Activated CD4-positive, alpha-beta T cell treated with anti-CD3 and anti-CD28 coated beads, Interleukin-2, Interleukin-4, amounts not matched to agents 100 ng/mL and 50 ng/mL, durations not matched to agents 16 hours and 8 hours (primary cell): Measurements from ENCODE around the gene GOLGA6A.
A peak's percentile ranks its signal among the peaks of the same experiment; 100 is the strongest.
"Not testable (repeated sequence)": the region's sequence is repeated elsewhere in the genome, so short reads cannot be mapped to it uniquely, and the experiment has no call there.

Experiments used
- DNase-seq: peaks from one replicate; pipeline ENCODE4 v3.0.0-alpha.2; 2020; ENCODE audit warnings: low spot score

Gene GOLGA6A

DNA sequence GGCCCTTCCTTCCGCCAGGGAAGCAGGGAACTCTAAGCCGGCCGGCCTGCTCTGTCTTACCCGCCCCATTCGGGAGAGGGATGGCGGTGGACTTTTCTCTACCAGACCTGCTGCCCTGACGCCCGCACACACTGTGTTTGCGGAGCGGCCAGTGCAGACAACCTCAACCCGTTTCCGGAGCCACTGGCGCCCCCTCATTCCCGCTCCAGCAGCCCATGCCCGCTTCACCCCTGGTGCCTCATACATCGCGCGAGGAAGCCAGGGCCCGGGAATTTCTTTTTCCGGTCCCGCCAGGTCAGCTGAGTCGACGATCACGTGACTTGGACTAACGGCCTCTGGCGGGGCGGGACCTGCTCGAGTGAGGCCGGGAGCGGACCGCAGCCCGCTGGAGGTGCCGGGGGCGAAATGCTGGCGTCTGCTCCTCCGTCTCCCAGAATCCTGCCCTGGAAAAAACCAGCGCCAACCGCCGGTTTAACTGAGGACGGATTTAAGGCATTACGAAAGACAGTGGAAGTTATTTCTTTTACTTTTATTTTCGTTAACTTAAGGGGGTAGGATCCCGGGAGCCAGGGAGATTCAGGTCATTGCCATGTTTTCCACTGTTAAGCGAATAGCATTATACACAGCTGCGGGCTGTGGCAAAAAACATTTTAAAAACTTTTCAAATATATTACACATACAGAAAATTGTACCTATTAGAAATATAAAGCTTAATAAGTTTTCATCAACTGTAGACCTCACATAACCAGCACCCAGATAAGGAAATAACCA, 17.8 kb upstream of the GOLGA6A start:
- DNase-seq = peak; percentile 86

DNA sequence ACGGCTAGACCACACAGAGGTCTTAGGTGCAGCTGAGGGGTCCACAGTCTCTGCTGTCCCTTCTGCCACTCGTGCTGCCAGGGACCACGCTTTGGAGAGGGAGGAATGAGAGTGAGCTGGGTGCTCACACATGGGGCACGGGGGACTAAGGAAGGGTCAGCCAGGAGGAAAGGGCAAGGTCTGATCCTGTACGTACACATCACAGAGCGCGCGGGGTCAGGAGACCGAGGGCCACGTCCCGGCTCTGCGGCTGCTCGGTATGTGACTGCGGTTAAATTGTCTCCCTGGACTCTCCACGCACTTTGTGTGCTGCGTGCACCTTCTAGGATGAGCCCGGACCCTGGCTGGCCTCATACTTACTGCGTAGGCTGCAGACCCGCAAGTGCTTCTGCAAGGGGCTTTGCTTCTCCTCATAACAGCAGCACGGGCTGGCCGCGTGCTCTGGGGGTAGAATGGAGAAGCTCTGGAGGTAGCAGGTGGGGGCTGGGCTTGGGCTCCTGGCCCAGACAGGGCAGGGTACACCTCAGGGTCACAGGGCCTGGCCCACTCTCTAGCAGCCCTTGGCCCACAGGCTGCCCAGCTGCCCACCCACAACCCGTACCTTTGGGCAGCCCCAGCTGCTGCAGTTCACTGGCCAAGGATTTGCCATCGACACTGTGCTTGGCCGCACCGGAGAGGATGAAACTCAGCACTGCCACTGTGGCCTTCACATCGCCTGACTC, 14.6 kb upstream of the GOLGA6A start:
- DNase-seq = not testable (repeated sequence)

DNA sequence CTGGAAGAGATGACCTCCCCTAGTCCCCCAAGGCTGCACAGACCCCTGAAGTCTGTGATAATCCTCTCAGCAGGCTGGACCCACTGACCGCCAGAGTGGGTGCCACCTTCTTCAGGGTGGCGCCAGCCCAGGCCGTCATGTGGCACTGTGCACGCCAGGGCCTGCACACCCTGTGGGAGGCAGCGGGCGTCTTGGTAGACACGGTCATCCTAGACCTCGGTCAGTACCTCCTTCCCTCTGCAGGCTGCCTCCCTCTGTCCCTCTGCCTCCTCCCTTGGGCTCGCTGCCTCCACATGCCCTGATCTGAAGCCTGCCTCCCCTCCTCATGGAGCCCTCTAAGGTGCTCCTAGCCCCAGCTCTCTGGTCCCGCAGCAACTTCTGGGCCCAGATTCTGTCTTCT, 13.3 kb upstream of the GOLGA6A start:
- not testable (repeated sequence) for DNase-seq

DNA sequence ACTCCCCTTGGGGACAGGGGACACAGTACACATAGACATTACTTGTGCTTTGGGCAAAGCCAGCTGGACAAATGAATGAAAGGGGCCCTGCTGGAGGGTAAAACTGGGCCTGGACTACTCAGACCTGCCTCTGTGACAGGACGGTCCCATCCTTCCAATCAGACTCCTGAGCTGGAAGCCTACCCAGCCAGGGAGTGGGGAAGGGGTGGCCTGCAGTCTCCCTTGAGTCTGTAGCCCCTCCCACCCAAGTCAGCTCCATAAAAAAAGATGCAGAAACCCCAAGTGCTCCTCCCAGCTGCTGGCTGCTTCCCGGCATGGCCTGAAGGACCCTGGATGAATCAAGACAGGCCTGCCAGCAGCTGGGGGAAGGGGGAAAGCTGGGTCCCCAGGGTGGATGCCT, 12.2 kb upstream of the GOLGA6A start:
- not testable (repeated sequence) for DNase-seq

DNA sequence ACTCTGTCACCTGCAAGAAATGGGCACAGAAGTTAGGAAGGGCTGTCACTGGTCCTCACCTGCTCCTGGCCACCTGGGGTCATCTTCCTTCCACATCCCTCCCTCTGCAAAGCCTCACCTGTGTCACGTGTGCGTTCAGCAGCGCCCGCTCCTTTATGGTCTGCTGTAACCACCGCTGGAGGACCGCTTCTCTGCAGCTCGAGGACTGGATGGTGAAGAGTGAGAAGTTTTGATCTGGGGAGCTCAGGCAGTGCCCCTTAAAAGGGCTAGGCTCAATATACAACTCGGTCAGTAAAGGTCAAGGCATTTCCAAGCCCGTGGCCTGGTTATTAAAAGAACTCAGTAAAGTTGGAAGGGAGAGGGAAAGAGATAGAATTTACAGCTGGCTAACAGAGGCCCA, 6.6 kb downstream of the GOLGA6A start:
- DNase-seq = not testable (repeated sequence)

DNA sequence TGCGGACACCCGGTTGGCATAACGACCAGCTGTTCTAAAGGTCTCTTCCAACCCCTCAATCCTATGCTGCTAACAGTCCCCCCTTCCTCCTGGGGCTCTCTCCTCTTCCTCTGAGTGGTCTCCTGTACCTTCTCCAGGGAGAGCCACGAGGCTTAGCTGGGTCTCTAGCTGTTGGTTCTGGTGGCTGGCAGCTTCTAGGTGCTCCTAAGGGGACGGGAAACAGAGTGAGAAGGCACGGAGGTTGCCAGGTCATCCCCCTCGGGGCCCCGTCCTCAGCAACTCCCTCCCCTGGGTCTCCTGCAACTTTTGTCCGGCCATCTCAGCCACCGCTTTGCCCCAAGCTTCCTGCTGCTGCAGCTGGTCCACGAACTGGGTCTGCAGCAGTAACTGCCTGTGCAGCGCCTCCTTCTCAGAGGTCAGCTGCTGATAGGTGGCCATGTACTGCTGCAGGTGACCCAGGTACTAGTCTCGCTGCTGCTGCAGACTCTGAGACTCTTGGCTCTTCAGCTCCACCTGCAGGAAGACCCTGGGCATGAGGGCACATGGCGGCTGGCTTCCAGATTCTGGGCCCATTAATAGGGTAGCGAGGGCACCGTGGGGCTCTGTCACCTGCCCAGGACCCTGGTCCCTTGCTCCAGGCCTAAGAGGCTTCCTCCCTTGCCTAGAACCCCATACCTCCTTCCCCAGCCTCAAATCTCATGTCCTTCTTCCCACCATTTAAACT, 9.6 kb downstream of the GOLGA6A start:
- DNase-seq = peak; percentile 41

DNA sequence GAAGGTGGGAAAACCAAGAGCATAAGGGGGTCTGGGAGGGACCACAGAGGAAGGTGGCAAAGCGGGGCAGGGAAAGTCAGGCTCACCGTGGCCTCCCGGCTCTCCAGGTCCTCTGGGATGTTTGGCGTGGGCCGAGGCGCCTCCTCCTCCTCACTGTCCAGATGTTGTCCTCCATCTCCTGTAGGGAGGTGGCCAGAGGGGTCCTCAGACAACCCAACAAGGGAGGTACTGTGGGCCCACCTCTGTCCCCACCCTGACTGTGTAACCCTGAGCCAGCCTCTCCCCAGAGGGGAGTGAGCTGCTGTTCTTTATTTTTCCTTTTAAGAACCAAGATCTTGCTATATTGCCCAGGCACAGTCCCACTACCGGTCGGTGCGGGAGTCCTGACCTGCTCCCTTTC, 10.2 kb downstream of the GOLGA6A start:
- not testable (repeated sequence) for DNase-seq

DNA sequence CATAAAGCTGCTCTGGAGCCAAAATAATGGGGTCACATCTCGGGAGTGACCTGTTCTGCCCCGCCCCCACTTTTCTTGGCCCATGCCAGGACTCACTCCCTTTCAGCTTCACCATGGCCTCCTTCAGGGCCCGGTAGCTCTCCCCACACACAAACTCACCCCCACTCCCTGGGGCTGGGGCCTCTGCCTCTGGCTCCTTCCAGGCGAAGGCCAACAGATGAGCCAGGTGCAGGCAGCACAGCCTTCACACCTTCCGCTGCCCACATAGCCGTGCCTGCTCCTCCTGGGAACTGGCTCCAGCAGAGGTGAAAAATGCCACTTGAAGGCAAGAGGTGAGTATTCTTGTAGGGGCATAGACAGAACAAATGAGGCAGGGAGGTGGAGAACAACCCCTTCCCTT, 10.7 kb downstream of the GOLGA6A start:
- DNase-seq = not testable (repeated sequence)

DNA sequence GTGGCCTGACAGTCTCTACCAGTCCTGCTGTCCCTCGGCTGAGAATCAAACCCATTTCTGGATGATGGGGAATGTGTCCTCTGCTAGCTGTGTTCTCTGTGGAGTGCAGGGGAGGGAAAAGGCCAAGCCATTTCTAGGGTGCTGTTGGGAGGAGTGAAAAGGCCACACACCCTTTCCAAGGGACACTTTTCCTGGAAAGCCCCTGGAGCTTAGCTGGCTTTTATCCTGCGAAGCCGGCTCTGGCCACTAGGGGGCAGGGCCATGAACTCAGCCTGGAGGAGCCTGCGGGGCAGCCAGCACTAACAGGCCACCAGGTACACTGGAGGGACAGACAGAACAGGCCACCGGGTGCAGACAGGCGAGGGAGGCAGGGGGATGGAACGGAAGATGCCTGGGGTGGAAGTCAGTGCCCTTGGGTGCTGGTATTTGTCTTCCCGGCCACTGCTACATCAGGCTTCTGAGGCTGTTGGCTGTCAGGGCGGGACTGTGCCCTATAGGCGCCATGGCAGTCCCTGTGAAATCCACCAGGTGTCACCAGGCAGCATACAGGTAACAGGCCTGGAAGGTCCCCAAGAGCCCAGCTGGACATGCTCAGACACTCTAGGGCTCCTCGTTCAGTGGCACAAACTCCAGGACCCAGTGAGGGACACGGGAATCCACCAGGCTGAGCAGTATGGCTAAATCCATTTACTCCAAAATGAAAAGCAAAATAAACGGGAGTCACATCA, 16.5 kb downstream of the GOLGA6A start:
- DNase-seq = peak; percentile 45

DNA sequence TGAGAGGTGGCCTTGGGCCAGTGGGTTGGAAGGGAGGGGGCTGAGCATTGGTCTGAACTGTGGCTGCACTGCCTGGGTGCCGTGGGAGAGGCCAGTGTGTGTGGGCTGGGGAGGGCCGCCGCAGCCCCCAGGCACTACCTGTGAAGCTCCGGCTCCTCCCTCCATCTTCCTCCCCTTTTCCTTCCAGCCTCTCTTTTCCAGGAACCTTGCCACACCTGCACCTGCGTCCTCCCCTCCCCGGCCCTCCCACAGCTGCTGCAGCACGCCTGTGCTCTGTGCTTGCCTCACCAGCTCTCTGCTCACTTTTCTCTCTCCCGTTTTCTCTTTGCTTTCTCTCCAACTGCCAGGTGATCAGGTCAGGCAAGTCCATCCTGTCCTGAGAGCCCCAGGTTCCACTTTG, 17.5 kb downstream of the GOLGA6A start:
- DNase-seq = not testable (repeated sequence)

DNA sequence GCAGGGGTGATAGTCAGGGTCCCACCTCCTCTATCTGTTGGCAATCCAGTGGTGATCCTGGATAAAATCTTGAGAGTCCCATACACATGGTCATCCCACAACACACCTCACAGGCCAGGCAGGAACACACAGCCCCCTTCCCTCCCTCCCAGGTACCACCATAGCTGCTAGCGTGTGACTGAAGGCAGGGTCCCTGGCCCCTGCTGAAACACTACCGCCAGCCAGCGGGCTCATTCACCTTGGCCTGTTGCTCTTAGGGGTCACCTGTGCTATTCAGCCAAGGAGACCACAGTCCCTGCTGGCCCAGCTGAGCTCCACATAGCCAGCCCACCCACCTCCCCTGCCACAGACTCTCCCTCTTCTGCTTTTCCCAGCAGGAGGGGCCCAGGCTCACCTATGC, 18.2 kb downstream of the GOLGA6A start:
- not testable (repeated sequence) for DNase-seq

DNA sequence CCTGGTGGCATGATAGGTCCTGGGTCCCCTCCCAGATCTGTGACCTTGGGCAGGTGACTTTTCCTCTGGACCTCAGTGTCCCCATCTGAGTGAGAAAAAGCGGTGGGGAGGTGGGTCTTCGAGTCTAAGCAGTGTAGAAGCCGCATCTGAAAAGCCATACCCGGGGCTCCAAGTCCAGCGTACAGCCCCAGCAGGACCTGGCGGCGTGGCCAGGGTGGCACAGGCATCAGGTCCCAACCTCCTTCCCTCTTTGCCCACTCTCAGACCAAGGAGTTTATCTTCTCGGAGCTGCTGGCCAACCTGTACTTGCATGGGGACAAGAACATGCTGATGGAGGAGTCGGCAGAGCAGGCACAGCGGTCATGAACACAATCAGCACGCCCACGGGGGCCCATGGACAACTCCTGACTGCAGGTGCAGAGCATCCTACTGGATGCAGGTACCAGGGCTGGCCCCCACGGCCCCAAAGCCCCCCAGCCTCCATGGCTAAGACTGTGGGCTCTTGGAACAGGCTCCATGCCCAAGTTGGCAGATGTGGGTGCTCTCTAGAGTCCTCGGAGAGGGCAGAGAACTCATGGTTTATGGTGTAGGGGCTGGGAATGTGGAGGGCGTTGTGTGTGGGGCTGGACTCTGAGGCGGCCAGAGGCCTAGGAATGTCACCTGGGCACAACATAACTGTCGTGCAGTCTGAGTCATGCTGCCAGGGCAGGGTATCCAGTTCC, 18.8 kb downstream of the GOLGA6A start:
- not testable (repeated sequence) for DNase-seq

DNA sequence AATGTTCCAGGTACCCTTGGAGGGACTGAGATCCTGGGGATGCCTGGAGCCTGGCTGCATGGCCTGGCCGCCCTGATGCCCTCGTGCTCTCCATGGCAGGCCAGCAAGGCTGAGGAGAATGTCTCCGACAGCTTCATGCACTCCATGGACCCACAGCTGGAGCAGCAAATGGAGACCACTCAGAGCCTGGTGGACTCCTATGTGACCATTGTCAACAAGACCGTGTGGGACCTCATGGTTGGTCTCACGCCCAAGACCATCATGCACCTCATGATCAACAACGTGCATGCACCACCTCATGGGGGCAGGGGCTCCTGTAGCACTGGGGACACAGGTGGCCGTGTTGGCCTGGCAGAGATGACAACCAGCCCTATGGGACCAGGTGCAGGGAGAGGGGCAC, 19.7 kb downstream of the GOLGA6A start:
- no peak for DNase-seq

DNA sequence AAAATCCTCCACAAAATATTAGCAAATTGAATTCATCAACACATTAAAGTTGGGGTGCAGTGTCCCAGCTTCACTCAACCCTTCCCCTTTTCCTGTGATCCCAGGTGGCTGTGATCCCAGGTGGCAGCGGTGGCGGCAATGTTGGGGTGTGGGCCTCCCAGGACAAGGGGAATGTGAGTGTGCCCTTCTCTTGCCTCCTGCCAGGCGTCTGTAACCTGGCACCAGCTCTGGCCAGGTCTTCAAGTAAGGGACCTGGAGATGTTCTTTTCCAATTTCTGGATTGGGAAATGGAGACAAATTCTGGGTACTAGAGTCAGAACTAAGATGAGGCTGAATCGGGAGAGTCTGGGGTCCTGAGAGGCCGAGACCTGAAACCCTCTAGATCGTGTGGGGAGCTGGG, 20.1 kb downstream of the GOLGA6A start:
- DNase-seq = no peak

DNA sequence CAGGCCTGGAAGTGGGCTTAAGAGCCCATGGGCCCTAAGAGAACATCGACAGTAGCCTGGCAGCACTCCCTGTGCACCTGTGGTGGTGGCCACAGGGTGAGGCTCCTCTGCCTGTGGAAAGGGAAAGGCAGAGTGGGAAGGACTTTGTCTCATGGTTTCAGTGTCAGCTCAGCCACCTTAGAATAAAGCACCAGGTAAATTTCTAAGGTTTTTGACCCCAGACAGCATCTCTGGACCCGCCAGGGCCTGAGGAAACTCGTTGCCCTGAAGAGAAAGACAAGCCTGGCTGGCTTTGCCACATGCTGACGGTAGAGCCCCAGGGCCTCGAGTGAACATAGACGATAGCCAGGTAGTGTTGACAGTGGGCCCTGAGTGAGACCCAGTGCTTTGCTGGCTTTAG, 22.1 kb downstream of the GOLGA6A start:
- DNase-seq = no peak

DNA sequence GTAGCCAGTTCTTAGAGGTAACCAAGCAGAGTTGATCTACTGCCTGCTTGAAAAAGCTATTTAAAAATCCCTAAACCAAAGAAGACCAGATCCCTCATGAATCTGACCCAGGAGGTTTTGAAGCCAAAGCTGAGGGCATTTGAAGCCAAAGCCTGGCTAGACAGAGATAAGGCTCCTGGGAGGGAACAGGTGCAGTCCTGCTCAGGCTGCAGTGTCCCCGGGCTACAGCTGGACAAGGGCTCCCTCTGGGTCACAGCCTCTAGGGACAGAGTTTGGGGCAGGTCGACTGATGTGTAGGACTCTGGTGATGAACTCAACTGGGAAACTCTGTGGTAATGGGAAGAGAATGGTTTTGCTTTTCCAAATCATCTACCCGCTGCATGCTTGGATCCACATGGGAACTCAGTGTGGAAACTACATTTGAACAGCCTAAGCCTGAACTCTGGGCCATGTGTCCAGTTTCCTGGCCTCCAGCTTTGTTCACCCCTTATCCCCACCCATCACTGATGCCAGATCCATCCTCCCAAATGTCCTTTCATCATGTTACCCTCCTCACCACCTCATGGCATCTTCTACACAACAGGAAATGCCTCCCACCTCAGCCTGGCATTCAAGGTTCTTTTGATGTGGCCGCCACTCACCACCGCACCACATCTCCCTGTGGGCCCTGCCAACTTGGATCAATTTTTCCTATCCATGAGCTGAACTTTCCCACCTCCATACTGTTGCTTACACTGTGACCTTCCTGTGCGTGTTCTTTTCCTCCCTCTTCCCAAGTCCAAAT, 23.1 kb downstream of the GOLGA6A start:
- DNase-seq = not testable (repeated sequence)

DNA sequence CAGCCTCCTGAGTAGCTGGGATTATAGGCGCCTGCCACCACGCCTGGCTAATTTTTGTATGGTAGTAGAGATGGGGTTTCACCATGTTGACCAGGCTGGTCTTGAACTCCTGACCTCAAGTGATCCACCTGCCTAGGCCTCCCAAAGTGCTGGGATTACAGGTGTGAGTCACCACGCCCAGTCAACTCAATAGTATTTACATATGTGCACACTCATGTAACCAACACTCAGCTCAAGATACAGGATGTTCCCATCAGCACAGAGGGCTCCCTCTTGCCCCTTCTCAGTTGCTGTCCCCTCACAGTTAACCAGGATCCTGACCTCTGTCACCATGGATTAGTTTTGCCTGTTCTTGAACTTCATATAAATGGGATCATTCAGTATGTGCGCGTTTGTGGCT, 26.0 kb downstream of the GOLGA6A start:
- not testable (repeated sequence) for DNase-seq

DNA sequence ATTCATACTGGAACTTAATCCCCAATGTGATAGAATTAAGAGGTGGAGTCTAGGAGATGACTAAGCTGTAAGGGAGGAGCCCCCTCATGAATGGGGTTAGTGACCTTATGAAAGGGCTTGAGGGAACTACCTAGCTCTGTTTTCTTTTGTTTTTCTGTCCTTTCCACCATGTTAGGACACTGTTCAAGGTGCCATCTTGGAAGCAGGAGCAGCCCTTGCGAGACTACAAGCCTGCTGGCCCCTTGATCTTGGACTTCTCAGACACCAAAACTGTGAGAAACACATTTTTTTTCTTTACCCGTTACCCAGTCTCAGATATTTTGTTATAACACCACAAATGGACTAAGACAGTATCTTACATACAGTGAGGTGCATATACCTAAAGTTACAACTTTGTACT, 26.5 kb downstream of the GOLGA6A start:
- DNase-seq = no peak

DNA sequence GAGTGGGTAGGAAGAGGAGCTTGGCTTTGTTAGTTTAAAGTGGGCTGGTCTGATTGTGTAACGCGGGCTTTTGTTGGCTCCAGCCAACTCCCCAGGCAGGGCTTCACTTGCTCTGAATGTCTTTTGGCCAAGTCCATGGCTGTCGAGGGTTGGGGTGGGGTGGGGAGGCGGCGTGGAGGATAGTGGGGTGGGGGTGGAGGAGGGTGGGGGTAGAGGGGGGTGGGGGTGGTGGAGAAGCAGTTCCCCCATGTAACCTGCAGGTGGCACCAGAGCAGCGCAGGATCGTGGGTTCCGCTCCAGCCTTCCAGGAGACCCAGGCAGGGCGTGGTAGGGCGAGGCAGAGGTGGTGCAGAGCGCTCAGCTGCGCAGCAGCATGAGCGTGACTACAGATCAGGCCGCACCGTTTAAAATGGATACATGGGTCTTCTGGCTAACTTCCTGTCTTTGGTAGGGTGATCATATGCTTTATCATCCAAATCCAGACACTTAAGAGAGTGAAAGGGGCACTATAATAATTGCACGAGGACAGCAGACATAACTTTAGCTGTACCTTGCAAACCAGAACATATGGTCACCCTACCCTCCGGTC, 28.3 kb downstream of the GOLGA6A start:
- peak; percentile 75 for DNase-seq

DNA sequence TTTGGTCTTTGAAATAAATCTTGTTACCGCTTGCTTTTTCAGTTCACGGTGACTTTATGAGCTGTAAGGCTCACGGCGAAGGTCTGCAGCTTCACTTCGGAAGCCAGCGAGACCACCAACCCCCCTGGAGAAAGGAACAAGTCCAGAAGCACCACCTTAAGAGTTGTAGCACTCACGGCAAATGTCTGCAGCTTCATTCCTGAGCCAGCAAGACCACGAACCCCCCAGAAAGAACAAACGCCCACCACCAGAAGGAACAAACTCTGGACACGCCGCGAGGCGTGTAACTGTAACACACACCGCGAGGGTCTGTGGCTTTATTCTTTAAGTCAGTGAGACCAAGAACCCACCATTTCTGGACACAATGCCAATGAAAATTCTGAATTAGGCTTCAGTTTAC, 28.8 kb downstream of the GOLGA6A start:
- DNase-seq = no peak
